Activated gamma-delta T cell treated with Interleukin-2 at 50 U/mL for 16 hours (primary cell): ENCODE data around the gene CCDC102A.
"Not testable (repeated sequence)": the region's sequence is repeated elsewhere in the genome, so short reads cannot be mapped to it uniquely, and the experiment has no call there.

Experiments used
- DNase-seq: peaks from one replicate; pipeline ENCODE4 v3.0.0-alpha.2; 2020

The CCDC102A gene

GRCh38 chr16:57517397-57518367, 18.7 kb downstream of the CCDC102A start:
- DNase-seq, result no peak

- DNase-seq, result no peak
Observed at GRCh38 chr16:57516773-57517172, 19.6 kb downstream of the CCDC102A start.

DNA sequence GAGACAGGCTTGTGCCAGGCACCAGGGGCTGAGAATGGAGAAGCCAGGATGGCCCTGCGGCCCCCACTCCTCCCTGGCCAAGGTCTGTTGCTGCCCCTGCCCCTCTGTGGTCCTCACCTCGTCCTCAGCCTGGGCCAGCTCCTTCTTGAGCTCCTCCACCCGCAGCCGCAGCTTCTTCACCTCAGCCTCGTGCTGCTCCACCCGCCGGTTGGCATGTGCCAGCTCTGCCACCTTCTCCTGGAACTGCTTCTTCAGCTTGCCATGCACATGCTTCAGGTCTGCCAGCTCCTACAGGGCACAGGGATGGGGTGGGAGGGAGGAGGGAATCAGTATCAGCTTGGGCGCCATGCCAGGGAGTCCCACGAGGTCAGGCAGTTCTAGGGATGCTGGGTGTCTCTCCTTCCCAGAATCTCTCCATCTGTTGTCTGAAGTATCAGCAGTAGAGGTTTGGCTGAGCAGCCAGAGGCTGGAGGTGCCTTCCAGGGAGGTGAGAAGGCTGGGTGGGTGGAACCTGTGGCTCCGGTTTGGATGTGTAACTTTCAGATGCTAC, 20.1 kb downstream of the CCDC102A start:
- DNase-seq, result no peak

GRCh38 chr16:57514791-57515600, 21.4 kb downstream of the CCDC102A start:
- DNase-seq, result no peak

DNA sequence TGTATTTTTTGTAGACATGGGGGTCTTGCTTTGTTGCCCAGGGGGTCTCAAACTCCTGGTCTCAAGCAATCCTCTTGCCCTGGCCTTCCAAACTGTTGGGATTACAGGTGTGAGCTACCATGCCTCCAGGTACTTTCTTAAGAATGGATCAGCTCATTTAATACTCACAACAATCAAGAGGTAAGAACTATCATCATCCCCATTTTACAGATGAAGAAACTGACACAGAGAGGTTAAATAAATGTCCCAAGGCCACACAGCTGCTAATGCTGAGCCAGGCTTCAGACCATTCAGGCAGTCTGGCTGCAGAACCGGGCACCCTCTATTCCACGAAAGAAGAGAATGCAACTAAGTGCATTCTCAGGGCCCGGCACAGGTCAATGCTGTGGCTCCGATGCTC, 22.0 kb downstream of the CCDC102A start:
- DNase-seq, result no peak

DNA sequence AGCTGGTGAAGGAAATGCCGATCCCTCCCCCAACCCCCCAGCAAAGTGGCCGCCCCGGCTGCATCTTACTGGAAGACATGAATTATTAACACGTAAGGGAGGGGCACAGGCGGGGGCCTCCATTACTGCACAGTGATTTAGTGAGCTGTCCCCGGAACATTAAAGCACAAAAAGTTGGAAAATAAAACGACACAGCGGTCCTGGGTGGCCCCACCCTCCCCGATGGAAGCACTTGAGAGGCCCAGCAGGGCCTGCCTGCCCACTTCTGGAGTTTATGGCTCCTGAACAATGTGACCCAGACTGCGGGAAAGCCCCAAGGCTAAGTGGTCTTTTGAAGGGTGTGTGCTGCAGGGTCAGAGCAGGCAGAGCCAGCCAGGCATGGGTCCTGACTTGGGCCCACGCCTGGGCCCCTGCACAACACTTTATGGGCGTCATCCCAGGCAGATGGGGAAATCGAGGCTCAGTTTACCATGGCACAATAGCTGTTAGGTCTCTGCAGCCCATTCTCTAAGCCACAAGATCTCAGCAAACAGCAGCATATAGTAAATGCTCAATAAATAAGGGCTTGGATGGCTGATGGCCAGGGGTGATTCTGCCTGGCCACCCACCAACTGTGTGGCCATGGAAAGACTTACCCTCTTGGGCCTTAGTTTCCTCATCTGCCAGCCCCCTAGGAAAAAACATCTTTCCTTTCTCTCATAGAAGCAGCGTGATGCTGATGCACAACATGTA, 22.8 kb downstream of the CCDC102A start:
- DNase-seq, result no peak

DNA sequence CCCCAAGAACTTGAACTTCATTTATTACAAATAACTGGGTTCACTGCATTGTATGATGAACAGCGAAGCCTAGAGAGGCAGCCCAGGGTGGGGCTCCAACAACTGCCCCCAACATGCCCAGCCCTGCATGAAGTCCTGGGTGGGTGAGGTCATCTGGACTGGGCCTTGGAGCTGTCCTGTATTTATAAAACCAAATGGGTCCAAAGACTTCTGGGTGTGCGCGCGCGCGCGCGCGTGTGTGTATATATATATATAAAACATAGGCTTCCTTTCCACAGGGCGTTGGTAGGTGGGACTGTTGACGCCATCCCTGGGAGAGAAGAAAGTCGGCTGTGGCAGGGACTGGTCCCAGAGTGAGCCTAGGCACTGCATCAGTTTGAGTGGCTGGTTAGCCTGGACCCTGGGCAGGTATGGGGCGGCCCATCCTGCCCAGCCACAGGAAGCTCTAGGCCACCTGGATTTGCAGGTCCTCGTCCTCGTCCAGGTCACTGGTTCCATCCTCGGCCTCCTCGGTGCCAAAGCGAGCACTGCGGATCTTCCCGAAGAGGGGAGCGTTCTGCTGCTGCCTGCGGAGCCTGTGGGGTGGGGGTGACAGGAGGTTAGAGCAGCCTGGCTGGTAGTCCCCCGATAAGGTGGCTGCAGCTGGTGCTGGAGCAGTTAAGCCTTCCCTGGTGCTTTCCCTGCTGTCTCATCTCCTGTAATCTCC, 23.9 kb downstream of the CCDC102A start:
- no peak for DNase-seq

DNA sequence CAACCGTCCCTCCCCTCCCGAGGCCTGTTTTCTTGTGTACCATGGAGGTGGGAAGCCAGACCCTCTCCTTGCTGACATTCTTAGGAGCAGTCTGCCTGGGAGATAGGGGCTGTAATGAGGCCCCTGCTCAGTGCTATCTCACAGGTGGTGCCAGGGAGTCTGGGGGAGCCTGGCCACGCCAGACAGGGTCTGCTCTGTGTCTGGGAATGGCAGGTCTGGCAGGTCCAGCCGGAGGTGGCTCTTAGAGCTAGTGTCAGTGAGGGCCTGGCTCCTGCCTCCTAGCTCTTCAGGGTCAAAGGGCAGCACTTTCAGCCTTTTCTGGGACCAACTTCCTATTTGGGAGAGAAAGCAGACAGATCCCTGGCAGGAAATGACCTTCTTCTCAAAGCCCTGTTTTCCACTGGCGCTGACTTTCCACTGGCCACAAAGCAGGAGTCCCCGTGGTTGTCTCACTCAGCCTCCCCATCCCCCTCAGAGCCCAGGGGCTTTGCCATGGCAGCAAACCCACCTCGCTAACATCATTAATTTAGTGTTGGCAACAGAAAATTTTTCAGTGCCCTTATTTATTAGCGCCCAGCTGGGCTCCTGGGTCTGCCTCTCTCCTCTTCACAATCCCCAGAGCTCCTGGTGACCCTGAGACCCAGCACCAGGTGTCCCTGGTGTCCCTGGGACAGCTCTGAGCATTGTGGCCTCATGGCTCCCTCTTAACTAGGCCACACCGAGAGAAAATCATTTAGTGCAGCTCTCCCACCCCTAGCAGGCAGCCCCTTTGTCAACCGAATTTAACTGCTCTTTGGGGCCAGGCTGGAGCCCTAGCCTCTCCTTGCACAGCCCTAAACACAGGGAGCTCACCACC, 26.1 kb downstream of the CCDC102A start:
- no peak for DNase-seq

DNA sequence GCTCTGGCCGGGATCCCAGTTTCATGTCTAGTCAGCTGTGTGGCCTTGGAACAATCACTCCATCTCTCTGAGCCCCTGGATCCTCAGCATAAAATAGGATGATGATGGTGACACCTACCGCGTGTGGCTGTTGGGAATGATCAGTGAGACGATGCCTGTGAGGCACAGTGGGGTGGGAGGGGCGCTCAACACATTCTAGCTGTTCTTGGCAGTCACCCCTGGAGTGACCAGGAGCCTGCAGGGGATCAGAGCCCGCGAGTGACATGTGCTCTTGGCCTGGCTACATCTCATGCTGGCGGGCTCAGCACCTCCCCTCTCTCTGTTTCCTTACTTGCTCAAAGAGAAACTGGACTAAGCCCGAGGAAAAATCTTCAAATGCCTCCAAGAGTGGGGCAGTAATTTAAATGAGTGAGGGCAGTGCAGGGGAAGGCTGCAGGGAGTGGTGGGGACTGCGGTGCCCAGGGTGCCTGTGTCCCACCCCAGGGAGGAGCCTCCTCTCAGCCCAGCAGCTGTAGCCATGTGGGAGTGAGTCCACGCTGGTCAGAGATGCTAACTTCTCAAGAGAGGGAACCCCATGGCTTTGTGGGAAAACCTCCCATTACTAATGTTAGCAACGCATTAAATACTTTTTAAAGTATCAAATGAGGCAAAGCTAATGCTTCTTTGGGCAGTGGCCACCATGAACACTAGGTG, 27.0 kb downstream of the CCDC102A start:
- DNase-seq, result no peak

DNA sequence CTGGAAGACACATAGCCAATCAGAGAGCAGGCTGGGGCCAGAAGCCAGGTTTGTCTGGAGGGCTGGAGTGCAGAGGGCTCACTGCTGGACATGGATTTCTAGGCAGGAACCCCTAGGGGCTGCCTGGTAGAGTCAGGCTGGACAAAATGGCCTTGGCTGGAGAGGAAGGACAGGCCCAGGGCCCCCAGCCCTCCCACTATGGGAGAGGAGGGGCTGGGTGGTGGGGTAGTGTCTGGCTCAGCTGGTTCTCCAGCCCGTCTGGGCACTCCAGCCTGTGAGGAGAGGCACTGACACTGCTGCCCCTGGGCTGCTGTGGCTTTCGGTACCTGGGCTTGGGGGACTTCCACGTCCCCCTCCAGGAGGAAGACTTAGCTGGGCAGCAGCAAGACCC, 28.3 kb downstream of the CCDC102A start:
- DNase-seq, result no peak

DNA sequence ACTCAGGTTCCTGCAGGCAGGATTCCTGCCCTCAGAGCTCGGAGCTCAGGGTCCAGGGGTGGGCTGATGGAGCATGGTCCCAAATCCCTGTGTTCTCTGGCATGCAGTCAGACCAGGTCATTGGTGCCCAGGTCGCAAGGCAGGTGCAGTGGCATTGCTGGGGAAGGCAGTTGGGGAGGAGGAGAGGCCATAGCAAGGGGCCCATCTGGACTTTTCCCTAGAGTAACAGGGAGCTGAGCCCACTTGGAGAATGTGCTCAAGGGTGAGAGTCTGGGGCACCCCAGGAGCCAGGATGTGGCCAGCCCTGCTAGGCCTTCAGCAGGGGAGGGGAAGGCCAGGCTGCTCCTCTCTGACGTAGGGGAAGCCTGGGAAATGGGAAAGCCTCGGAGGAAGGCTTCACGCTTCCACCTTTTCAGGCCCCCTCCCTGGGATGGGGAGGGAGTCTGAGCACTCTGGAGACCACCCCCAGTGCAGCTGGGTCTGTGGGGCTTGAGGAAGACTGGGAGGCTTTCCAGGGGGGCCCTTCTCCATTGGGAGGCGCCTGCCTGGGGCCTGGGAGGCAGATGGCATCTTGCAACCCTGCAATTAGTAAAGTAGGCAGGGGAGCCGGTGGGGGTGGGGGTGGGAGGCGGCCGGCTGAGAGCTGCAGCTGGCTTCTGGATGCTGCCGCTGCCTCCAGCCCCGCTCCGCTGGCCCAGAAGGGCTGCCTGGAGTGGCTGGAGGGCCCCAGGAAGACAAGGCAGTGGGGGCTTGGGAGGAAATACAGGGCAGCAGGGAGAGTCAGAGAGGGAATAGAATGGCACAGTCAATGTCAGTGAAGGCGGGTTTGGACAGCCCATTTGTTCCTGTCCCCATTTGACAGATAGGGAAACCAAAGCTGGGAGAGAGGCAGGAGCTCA, 29.0 kb downstream of the CCDC102A start:
- no peak for DNase-seq

DNA sequence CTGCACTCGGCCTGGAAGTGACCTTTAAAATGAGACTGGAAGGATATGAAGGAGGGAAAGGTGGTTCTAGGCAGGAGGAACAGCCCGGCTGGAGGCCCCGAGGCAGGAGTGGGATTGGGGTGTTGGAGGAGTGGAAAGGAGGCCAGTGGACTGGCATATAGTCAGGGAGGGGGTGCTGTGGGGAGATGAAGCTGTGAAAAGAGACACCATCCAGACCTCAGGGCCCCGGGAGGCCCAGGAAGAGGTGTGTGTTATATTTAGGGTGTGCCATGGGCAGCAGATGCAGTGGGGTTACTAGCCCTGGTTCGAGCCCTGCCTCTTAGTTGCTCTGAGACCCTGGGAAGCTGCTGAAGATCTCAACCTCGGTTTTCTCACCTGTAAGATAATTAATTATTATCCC, 31.2 kb downstream of the CCDC102A start:
- DNase-seq, result no peak

- no peak for DNase-seq
Observed at GRCh38 chr16:57504491-57504890, 31.9 kb downstream of the CCDC102A start.

DNA sequence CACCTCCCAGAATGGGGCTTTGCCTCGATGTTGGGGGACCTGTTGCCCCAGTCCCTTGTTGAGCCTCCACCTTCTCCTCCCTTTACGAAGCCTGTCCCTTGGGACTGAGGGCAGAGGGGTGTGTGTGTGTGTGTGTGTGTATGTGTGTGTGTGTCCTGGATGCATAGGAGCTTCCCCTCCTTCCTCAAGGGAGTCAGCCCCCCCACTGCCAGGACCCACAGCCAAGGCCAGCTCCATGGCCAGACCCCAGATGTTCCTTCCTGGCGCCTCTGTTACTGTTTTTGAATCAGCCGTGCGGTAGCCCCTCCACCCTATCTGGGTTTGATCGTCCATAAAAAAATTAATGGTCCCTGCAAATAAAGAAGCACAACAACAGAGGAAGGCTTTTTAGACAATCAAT, 32.4 kb downstream of the CCDC102A start:
- no peak for DNase-seq

- no peak for DNase-seq
Observed at GRCh38 chr16:57503366-57503765, 33.0 kb downstream of the CCDC102A start.

DNA sequence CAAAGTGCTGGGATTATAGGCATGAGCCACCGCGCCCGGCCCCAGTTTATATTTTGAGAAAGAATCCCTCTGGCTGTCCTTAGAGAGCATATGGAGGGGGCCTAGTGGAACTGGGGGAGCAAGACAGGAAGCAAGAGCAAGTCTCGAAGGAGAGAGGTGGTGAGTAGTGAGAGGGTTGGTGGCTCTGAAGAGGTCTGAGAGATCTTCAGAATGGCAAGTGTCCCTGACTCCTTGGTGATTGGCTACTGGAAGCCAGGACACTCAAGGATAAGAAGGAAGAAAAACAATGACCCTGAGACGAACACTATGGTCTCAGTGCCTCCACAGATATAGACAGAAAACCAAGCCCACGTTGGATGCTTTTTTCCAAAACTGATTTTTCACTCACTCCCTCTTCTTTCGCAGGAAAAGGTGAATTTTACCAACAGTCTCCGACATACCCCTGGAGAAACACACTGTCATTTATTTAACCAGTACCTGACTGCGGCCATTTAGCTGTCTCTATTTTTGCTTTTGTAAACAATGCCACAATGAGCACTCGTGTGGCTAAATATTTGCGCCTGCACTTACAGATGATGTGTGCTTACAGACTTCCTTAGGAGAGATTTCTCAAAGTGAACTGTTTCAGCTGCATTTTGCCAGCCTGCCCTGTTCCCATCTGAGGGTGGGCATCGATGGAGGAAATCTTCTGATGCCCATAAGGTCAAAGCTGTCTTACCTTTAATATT, 34.2 kb downstream of the CCDC102A start:
- no peak for DNase-seq

GRCh38 chr16:57501492-57501891, 34.9 kb downstream of the CCDC102A start:
- DNase-seq, result no peak

DNA sequence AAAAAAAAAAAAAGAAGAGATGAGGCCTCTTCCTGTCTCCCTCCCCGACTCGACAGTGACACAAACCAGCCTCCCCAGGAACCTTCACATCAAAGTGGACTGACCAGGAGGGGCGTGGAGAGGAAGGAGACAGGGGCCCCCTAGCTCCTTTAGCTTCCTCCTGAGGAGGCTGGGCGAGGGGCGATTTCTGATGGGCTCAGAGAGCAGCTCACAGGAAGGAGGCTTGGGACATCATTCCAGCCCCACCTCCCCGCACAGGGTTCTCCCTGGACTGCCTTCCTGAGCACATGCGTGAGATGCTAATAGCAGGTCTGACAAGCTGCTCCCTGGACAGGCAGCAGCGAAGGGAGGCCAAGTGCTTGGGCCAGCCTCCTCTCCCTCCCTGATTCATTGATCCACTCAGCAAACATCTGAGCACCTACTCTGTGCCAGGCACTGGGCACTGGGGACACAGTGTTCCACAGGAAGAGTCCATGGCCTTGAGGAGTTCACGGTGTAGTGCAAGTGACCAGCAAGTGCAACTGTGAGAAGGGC, 35.7 kb downstream of the CCDC102A start:
- DNase-seq, result no peak

DNA sequence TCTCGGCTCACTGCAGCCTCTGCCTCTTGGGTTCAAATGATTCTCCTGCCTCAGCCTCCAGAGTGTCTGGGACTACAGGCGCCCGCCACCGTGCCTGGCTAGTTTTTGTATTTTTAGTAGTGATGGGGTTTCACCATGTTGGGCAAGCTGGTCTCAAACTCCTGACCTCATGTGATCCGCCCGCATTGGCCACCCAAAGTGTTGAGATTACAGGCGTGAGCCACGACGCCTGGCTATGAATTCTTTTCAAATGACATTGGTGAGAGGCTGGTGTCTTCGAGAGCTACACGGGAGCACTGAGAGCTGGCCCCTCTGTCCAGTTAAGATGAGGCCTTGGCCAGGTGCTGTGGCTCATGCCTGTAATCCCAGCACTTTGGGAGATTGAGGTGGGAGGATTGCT, 36.4 kb downstream of the CCDC102A start:
- DNase-seq, result not testable (repeated sequence)
